Body of pancreas (tissue), 4 donors: ENCODE measurements around the gene LMX1B.

Experiments used
- CTCF ChIP-seq, 7 experiments: fragments of 450-650 bp in 4 of 7; fragments of 200-600 bp in 3 of 7; sonication (generic) in 3 of 7; IDR thresholded peaks; one replicate each; pipeline ENCODE4 v1.5.1; 2016 to 2019; ENCODE audit warnings: antibody characterized with exemption in 7 of 7
- POLR2A ChIP-seq, 3 donors: fragments of 450-650 bp; IDR thresholded peaks; one replicate each; pipeline ENCODE4 v1.6.1; 2016; ENCODE audit warnings: antibody characterized with exemption in 3 of 3, mild to moderate bottlenecking in 2 of 3

GRCh38 chr9:126671983-126672382 lies 58.3 kb downstream of the LMX1B start:
- TF ChIP-seq CTCF (IDR thresholded peaks at IDR 0.05) (no peak), POLR2A (IDR thresholded peaks at IDR 0.05) (no peak)
